NCI-H748 (cell line): ENCODE measurements around the gene ASPN.

Source experiments
- DNase-seq: peaks from one replicate; lab custom pipeline; 2025; ENCODE audit not compliant: unreplicated experiment; lab: John Stamatoyannopoulos, UW

ASPN gene

GRCh38 chr9:92482329-92482728, at the start of gene ASPN:
TSS of gene ASPN (minus strand) at chr9:92482506.
- no peak for DNase-seq

DNA sequence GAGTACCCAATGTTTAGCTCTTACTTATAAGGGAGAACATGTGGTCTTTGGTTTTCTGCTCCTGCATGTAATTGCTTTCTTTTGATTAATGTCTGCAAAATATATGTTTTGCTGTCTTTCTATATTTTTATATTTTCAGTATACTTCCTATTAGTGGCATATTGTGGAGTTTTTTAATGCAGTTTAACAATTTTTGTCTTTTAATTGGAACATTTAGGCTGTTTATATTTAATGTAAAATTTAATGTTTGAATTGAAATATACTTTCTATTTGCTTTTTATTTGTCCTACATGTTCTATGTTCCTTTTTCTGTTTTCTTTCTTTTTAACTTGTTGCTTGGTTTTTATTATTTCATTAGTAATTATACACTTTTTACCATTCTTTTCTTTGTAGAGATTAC, 48.6 kb upstream of the ASPN start:
- no peak for DNase-seq

DNA sequence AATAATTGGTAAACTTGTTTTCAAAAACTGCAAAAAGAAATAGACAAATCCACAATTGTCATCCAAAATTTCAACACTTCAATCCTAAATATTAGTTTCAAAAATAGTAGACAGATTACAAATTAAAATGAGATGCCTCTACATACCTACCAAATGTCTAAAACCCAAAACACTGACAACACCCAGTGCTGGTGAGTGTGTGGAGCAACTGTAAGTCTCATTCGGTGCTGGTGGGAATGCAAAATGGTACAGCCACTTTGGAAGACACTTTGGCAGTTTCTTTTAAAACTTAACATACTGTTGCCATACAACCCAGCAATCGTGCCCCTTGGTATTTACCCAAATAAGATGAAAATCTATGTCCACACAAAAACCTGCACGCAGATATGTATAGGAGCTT, 46.8 kb upstream of the ASPN start:
- DNase-seq: no peak

DNA sequence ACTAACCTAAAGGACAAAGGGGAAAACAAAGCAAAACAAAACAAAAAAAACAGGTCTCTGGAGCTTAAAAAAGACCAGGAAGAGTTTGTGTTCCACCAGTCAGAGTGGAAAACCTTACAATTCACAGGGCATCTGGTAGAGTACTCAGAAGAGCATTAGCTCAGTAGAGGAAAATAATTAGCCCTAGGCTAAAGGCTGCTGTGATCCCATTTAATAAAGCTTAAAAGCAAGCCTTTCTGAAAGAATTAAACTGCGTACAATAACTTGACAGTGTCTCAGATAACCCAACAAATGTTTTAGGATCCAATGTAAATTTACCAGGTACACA, 46.2 kb upstream of the ASPN start:
- no peak for DNase-seq

DNA sequence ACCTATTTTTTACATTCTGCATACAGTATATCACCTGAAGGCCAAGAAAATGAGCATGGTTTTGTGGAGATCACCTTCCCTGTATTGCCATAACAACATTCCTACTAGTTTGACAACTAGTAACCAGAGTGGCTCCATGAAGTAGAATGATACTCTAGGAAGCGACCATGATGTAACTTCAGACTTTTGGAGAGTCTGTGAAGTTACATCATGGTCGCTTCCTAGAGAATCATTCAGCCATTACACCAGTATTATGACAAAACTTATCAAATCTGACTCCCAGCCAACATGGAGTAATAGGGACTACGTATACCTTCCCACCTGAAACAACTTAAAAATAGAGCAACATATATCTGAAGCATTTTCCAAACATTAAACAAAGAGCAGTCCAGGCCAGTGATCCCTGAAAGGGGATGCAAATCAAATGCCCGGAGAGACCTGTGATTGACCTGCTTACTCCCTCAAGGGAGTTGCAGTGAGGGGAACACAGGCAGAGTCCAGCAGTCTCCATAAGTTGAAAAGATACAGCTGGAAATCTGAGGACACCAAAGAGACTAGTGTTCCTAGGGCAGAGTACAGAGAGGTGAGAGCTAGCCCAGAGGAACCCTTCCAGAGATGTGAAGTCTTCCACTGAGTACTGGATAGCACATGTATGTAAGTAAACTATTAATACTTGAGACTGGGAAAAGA, 45.7 kb upstream of the ASPN start:
- DNase-seq: no peak

GRCh38 chr9:92527291-92527828, 45.1 kb upstream of the ASPN start:
- DNase-seq: no peak

GRCh38 chr9:92525306-92525705, 43.0 kb upstream of the ASPN start:
- no peak for DNase-seq

- DNase-seq: no peak
Measured at GRCh38 chr9:92524881-92525280, 42.6 kb upstream of the ASPN start.

- DNase-seq: no peak
Measured at GRCh38 chr9:92522983-92523970, 41.0 kb upstream of the ASPN start.

DNA sequence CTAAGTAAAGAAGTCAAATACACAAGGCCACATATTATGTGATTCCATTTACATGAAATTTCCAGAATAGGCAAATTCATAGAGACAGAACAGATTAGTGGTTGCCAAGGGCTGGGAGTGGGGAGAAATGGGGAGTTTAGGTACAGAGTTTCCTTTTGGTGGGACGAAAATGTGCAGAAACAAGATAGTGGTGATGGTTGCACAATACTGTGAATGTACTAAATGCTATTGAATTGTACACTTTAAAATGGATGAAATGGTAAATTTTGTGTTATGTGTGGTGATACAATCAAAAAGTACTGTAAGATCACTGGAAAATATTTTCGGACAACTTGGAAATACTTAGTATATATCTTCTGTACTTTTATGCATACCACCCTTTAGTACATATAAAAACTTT, 38.5 kb upstream of the ASPN start:
- no peak for DNase-seq

- no peak for DNase-seq
Measured at GRCh38 chr9:92518199-92518598, 35.9 kb upstream of the ASPN start.

GRCh38 chr9:92517046-92517445, 34.7 kb upstream of the ASPN start:
- no peak for DNase-seq

- DNase-seq: no peak
Measured at GRCh38 chr9:92516521-92516920, 34.2 kb upstream of the ASPN start.

GRCh38 chr9:92514635-92515034, 32.3 kb upstream of the ASPN start:
- no peak for DNase-seq

GRCh38 chr9:92513349-92513748, 31.0 kb upstream of the ASPN start:
- no peak for DNase-seq

DNA sequence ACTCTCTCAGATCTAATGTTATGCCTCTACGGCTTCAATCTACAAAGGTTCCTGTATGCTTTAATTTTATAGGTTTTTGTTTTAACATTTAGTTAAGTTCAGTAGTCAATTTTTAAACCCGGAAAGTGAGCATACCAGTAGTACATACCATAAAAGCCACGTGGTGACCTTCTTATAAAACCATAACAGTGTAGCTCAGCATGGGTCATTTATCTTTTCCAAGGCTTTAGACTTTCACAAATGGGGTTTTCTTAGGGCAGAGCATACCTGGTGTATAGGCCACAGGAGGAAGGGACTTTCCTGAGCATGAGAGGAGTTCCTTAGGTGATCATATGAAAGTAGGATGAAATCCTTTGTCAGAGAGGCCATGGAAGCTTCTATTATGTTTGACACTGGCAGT, 30.3 kb upstream of the ASPN start:
- no peak for DNase-seq

DNA sequence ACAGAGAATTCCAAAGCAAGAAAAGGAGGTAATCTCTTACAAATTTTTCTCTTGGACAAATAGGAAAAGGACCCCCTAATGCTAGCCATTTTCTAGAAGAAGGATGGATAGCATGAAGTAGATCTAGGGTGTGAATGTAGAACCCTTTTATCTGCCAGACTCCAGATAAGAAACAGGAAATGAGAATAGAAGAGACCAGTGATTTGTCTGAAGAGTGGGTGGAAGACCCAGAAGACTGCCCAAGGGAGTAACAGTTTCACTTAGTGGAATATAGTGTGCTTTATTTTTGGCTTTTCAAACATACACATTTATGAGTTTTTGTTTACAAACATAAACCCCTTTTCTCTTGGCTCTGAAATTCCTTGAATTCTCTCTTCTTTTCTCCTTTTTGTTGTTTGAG, 28.4 kb upstream of the ASPN start:
- no peak for DNase-seq

DNA sequence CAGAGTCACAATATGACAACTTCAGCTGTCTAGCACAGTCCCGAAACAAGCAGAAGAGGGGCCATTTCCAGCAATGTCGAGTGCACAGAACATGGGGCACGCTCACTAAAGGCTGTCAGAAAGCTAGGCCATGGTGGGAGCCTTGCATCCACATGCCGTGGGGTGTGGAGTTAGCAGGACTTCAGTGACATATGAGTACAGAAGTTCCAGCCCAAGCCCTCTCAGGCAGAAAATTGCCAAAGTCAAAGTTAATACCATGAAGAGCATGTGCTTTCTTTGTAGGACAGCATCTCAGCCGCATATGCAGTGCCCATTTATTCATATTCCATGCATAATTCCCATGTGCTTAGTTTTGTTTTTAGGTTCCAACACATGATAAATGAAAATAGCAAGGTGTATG, 26.7 kb upstream of the ASPN start:
- DNase-seq: no peak

GRCh38 chr9:92508018-92508820, 25.9 kb upstream of the ASPN start:
- DNase-seq: no peak

DNA sequence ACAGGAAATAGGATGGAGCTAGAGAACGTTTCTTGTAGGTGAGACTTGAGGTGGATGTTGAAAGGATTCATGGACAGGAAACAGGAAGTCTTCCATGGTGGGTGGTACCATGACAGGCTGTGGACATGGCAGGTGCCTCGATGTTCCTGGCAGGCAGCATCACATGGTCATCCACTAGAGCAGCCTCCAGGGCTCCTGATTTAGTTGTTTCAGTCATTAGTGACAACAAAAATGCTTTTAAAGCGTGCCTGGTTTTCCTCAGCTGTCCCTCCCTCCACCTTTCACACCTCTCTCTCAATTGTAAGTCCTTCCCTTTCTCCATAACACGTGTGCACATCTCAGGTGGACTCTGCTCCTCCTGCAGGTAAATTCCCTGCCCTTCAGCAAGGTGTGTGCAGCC, 25.2 kb upstream of the ASPN start:
- DNase-seq: no peak

DNA sequence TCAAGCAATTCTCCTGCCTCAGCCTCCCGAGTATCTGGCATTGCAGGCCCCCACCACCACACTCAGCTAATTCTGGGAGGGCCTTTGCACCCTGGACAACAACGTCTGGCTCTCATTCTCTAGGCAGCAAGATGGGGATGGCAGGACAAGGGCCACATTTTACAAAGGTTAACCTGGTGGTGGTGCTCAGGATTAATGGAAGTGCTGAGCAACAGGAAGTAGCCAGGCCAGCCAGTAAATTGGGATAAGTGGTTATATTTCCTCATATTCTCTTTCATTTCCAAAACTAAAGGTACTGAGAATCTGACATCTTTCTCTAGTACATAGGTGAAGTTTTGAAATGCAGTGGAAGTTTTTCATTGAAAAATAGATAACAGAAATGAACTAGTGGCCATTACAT, 24.7 kb upstream of the ASPN start:
- no peak for DNase-seq
